ENCODE results near the gene PAK2. TPM values are rescaled to one million over a fixed set of nuclear protein-coding genes. Genes with fewer than 3 reads are reported as not detected.
"Not testable (repeated sequence)": the region's sequence is repeated elsewhere in the genome, so short reads cannot be mapped to it uniquely, and the experiment has no call there.

PAK2 gene
- total RNA-seq, 1 experiment from 2014 or later, result 26.7 TPM

DNA sequence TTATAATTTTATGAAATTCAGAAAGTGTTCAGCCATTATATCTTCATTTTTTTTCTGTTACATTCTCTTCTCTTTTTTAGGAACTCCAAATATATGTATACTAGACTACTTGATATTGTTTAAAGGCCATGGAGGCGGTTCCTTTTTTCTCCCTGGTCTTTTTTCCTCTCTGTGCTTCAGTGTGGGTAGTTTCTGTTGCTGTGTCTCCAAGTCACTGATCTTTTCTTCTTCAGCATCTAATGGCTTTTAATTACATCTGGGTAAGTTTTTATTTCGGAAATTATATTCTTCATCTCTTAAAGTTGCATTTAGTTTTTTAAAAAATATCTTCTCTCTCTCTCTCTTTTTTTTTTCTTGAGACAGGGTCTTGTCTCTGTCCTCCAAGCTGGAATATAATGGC is 18.6 kb upstream of the PAK2 start:
- in situ Hi-C loops (cut with HindIII; ENCODE audit: low pct_unique_long_range_greater_than_20kb, low sequenced_read_pairs), result no loop called here
- no peak for DNase-seq (ENCODE audit: low read depth, low spot score)

DNA sequence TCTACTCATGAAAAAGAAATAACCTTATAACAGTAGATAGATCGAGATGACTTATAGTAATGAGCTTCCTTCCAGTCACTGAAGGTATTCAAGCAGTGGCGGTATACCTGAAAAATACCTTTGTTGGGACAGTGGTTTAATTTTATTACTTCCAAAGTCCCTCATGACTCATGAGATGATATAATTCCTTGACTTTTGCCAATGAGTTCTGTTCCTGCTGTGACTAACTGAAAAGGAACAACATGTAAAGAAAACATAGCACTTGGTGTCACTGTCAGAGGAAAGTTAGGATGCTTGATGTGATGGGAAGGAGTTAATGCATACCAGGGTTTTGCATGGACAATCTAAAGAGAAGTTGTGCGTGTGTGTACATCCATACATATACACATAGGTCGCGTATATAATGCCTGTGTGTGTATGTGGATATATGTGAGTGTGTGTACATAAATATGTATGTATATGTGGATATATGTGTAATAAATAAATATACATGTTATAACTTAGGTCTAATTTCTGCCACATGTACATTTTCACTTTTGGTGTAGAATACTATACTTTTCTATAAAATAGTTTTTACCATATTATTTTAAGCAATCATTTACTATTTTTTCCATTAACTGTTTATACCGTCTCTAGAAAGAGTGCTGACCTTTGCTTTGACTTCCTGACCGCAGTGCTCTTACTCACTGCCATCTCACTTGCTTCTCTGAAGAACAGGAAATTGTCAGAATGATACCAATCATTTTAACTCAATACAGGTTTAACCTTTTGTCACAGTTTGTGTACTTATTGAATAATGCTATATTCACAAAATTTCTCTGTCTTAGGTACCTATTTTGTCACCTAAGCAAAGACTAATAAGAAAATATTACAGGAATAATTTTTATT is 12.6 kb upstream of the PAK2 start:
- in situ Hi-C loops (cut with HindIII; ENCODE audit: low pct_unique_long_range_greater_than_20kb, low sequenced_read_pairs), result no loop called here
- DNase-seq (ENCODE audit: low read depth, low spot score), result no peak

DNA sequence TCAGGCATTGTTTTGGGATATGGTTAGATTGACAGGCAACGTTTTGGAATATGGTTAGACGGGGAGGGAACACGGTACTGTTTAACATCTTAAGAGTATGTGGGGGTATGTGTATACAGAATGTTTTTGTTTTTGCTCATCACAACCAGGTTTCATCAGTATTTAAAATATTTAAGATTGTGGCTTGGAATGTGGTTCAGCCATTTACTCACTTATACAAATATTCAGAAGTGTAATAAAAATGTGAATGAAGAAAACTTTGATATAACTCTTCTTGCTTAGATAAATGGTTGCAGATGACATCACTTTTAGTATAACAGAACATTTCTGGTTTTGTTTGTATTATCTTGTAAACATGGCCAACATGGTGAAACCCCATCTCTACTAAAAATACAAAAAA is 3.9 kb upstream of the PAK2 start:
- no peak for DNase-seq (ENCODE audit: low read depth, low spot score)
- in situ Hi-C loops (cut with HindIII; ENCODE audit: low pct_unique_long_range_greater_than_20kb, low sequenced_read_pairs), result no loop called here

DNA sequence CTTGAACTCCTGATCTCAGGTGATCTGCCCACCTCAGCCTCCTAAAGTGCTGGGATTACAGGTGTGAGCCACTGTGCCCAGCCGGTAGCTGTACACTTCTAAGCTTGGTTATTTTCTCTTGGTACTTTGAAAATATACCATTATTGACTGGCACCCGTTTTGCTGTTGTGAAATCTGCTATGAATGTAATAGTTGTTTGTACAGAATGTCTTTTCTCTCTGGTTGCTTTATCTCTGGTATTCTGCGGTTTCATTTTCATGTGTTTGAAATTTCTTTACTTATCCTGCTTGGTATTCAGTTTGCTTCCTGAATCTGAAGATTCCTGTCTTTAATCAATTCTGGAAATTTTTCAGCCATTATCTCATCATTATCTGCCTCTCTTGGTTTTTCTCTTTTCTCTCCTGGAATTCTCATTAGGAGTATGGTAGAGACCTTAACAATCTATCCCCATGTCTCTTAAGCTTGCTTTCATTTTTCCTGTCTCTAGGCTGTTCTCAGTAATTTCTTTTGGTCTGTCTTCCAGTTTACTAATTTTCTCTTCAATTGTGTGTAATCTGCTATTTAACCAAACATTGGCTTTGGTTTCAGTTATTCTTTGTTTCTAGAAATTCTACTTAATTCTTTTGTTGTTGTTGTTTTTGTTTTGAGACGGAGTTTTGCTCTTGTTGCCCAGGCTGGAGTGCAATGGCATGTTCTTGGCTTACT is 2.8 kb upstream of the PAK2 start:
- in situ Hi-C loops (cut with HindIII; ENCODE audit: low pct_unique_long_range_greater_than_20kb, low sequenced_read_pairs), result no loop called here
- no peak for DNase-seq (ENCODE audit: low read depth, low spot score)

DNA sequence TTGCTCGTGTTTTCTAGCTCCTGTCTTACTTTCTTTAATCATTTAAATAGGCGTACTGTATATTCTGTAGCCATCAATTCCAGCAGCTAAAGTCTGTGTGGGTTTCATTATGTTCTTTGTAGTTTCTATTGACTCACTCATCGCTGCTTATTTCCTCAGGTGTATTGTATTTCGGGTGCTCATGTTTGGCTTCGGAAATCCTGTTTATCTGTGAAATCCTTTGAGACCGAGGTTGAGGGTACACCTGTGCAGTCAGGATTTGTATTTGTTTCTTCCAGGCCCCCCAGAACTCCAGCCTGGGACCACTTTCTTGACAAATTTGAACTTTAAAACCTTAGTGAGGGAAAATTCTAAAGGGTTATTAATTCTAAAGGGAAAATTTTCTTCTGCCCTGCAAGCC is 2.0 kb upstream of the PAK2 start:
- in situ Hi-C loops (cut with HindIII; ENCODE audit: low pct_unique_long_range_greater_than_20kb, low sequenced_read_pairs), result no loop called here
- DNase-seq (ENCODE audit: low read depth, low spot score), result no peak

DNA sequence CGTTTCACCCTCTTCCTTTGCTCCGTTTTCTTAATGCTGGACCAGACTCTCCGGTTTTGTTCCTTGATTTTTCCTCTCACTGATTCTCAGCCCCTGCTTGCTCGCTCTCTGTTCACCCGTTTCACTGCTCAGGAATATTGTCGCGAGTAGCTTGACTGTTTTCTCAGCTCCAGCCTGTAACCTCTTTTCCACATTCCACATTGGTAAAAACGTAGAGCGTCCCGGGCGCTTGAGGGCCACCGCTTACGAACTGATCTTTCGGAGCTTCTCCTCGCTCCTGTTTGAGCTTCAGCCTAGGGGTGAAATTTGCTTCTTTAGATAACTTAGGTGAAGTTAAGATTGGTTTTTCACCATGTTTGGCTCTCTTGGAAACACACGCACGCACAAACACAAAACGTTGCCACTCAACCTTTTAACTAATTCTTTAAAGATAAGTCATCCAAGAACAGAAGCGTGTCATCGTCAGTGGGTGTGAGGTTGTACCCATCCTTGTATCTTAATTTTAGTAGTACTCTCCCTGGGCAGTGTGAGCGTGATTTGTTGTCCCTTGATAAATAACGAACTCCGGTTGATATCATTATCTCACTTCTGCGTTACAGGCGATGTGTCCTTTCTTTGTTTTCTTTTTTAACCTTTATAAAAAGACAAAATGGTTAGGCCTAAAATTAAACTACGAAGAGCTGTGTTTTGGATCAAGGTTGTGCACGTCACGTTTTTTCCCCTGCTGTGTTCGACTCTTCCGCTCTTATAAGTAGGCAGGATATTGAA is 1.0 kb downstream of the PAK2 start:
- peak; percentile 30 for DNase-seq (ENCODE audit: low read depth, low spot score)
- in situ Hi-C loops (cut with HindIII; ENCODE audit: low pct_unique_long_range_greater_than_20kb, low sequenced_read_pairs), result no loop called here

DNA sequence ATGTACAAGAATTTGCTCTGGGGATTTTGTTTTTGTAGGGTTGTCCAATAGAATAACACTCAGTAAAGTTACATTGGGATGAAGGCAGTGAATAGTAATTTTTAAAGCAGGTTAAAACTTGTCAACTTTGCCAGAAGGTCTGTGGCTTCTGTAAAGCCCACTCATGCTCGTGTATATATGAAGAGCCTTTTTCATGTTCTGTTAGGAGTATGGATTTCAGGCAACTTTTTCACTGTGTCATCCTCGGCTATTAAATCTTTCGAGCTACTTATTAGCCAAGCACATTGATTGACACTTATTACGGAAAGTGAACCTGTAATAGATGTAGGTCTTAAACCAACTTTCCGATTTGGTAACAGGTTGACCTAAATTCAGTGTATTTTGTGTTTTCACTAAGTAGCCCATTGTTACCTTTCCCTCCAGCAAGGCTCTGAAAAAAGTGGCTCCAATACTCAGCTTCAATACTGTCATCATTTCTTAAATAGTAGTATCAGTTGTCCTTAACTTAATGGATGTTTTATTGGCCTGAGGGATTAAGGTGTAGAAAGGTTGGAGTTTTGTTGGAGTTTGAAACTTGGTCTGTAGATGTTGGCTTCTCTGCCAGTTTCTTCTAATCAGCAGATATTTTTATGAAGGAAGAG is 1.7 kb downstream of the PAK2 start:
- DNase-seq (ENCODE audit: low read depth, low spot score), result no peak

DNA sequence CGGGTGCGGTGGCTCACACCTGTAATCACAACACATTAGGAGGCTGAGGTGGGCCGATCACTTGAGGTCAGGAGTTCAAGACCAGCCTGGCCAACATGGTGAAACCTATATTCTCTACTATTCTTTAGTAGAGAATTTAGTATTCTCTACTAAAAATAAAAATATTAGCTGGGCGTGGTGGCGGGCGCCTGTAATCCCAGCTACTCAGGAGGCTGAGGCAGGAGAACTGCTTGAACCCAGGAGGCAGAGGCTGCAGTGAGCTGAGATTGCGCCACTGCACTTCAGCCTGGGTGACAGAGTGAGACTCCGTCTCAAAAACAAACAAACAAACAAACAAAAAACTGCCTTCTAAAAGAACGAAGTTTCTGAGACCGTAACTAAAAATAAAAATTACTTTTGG is 3.9 kb downstream of the PAK2 start:
- DNase-seq (ENCODE audit: low read depth, low spot score); in situ Hi-C loops (cut with HindIII; ENCODE audit: low pct_unique_long_range_greater_than_20kb, low sequenced_read_pairs): not testable (repeated sequence)

More for the DNA sequence above, 1.7 kb downstream of the PAK2 start:
- in situ Hi-C loops (cut with HindIII; ENCODE audit: low pct_unique_long_range_greater_than_20kb, low sequenced_read_pairs), result no loop called here

DNA sequence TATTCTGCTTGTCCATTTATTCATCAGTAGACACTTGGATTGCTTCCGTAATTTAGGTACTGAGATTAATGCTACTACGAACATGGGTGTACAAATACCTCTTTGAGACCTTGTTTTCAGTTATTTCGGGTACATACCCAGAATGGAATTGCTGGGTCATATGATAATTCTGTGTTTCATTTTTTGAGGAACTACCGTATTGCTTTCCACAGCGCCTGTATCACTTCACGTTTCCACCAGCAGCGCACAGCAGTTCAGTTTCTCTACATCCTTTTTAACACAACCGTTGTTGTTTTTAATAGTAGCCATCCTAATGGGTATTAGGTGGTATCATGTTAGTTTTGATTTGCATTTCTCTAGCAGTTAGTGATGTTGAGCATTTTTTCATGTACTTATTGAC is 9.5 kb downstream of the PAK2 start:
- no peak for DNase-seq (ENCODE audit: low read depth, low spot score)
- in situ Hi-C loops (cut with HindIII; ENCODE audit: low pct_unique_long_range_greater_than_20kb, low sequenced_read_pairs), result no loop called here

DNA sequence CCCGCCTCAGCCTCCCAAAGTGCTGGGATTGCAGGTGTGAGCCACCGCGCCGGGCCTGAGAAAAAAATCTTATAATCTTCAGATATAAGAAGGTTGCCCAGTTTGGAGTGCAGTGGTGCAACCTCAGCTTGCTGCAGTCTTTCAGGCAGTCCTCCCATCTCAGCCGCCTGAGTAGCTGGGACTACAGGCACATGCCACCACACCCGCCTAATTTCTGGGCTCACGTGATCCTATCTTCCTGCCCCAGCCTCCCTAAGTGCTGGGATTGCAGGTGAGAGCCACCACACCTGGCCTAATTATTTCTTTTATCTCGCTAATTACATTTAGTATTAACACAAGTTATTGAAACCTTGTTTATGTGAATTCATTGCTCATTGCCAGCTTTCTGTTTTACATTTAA is 13.5 kb downstream of the PAK2 start:
- in situ Hi-C loops (cut with HindIII; ENCODE audit: low pct_unique_long_range_greater_than_20kb, low sequenced_read_pairs), result no loop called here
- no peak for DNase-seq (ENCODE audit: low read depth, low spot score)

DNA sequence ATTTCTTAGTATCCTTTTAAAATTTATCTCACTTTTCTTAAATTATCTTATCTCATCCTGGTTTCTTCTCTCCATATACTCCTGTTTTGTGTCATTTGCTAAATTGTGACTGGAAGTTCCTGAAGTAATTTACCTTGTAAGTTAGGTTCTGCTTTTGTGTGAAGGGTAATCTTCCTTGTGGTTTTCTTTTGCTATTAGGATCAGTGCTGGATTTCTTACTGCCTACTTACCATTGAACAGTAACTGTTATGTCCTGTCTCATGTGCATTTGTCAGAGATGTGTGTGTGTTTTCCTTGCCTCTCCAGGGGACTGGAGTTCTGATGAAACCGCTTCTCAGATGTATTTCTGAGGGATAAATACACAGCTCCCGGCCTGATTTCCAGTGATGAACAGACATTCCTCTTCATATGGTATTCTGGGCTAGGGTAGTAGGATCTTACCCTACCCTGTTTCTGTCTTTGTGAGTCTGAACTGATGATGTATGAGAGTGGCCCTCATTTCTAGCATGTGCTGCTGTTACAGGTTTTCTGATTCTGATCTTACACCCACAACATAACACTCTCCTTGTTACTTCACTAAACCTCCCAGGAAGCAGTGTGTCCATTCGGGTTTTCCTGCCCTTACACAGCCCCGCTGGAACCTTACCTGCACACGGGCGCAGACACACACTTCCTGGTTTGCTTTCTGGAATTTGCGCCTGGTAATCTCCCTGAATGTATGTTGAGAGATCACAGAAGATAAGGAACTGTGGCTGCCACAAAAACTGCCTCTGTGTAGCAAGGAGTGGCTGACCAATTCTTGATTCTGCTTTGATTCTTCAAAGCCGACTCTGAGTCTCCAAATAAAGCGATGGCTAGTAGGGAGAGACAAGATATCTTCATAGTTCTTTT is 14.7 kb downstream of the PAK2 start:
- peak; percentile 3 for DNase-seq (ENCODE audit: low read depth, low spot score)
- in situ Hi-C loops (cut with HindIII; ENCODE audit: low pct_unique_long_range_greater_than_20kb, low sequenced_read_pairs), result no loop called here

DNA sequence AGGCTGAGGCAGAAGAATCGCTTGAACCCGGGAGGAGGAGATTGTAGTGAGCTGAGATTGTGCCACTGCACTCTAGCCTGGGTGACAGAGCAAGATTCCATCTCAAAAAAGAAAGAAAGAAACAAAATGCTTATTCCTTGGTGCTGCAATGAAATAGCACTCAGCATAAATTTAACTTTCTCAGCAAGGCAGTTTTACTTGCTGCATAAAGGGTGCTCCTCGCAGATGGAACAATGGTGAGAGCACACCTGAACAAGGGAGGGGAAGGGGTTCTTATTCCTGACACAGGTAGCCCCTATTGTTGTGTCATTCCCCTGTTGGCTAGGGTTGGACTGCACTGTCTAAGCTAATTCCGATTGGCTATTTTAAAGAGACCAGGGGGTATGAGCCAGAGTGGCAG is 17.1 kb downstream of the PAK2 start:
- in situ Hi-C loops (cut with HindIII; ENCODE audit: low pct_unique_long_range_greater_than_20kb, low sequenced_read_pairs), result no loop called here
- DNase-seq (ENCODE audit: low read depth, low spot score), result no peak

DNA sequence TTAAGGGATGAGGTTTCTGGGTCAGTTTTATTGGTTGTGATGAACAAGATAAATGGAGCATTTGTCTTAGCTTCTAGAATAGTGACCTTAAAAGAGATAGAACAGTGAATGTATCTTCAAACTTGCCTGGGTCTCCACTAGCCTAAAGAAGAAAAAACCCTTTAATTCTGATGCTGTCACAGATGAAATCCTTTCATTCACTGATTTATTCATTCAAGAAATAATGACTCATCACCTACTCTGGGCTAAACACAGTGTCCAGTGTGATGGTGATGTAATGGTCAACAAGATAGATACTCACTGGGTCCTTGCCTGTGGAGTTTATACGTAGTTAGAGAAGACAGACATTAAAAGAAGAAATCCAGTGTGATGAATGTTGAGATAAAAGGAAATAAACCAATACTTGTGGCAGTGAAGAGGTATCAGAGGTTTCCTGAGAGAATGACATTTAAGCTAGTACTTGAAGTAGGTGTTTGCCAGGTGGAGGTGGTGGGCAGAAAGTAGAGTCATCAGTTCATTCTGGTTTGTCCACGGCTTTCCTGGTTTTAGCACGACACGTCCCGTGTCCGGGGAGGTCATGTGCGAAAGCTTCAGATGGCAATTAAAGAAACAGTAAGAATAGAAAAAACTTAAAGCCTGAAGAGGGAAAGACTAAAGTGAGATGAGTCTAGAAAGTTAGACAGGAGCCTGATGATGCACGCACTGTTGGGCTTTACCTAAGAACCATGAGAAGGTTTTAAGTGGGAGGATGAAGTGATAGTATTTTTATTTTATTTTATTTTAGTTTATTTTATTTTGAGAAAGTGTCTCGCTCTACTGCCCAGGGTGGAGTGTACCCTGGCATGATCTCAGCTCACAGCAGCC is 18.5 kb downstream of the PAK2 start:
- in situ Hi-C loops (cut with HindIII; ENCODE audit: low pct_unique_long_range_greater_than_20kb, low sequenced_read_pairs), result no loop called here
- DNase-seq (ENCODE audit: low read depth, low spot score), result peak; percentile 91

DNA sequence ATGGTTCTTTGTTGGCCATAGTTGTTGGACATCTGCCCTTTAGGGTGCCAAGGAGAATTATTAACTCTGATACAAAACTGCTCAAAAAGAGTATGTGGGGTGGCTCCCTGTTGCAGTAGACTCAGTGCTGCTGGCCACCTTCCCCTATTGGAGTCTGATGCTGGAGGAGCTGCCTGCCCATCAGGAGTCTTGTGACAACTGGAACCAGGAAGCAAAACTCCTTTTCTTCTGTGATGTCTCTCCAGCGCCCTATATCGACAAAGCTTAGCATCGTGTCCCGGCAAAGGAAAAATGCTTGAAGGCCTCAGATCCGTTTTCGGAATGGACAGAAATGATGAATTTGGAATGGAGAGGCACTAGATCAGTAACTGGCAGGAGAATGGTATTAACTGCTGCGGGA is 23.5 kb downstream of the PAK2 start:
- in situ Hi-C loops (cut with HindIII; ENCODE audit: low pct_unique_long_range_greater_than_20kb, low sequenced_read_pairs), result no loop called here
- DNase-seq (ENCODE audit: low read depth, low spot score), result peak; percentile 81

DNA sequence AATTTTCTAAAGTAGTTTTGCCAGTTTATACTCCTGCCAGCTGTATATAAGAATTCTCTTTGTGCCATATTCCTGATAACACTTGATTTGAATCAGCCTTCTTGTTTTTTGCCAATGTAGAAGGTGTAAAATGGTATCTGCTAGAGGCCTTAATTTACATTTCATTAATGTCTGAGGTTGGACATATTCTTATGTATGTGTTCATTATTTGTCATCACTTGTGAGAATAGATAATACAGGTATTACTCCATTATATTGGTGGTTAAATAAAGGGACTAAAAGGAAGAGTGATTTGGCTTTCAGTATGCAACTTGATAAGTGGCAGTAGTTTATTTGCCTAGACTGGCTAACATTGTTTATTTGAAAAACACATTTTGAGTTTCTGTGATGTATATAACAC is 25.8 kb downstream of the PAK2 start:
- no peak for DNase-seq (ENCODE audit: low read depth, low spot score)
- in situ Hi-C loops (cut with HindIII; ENCODE audit: low pct_unique_long_range_greater_than_20kb, low sequenced_read_pairs), result no loop called here

DNA sequence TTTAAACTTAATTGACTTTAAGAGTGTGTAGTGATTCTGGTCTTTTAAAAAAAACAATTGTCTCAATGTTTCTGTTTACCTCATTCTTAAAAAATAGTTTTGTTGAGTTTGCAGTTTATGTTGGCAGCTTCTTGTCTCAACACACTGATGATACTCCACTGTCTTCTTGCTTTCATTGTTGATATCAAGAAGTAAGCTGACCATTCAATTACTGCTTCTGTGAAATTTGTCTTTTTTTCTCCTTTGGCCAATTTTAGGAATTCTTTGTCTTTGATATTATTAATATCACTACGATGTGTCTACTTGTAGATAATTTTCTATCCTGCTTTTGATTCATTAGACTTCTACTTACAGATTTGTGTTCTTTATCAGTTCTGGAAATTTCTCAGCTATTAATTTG is 31.4 kb downstream of the PAK2 start:
- DNase-seq (ENCODE audit: low read depth, low spot score), result no peak
- in situ Hi-C loops (cut with HindIII; ENCODE audit: low pct_unique_long_range_greater_than_20kb, low sequenced_read_pairs), result no loop called here

Data from SK-MEL-5 (cell line).